HepG2 (cell line): ENCODE data around the gene TADA2B. TPM values are rescaled to one million over a fixed set of nuclear protein-coding genes. Genes with fewer than 3 reads are reported as not detected.

Source experiments
- EEA1 ChIP-seq: sonication (generic); formaldehyde crosslinking; IDR thresholded peaks from 2 replicates; pipeline ENCODE4 v1.5.1; 2020; ENCODE audit warnings: mild to moderate bottlenecking, missing genetic modification reagents, borderline replicate concordance
- HIVEP1 ChIP-seq: sonication (generic); formaldehyde crosslinking; IDR thresholded peaks from 2 replicates; pipeline ENCODE4 v1.4.0; 2020; ENCODE audit warnings: mild to moderate bottlenecking, missing genetic modification reagents
- NR1H2 ChIP-seq: sonication (generic); formaldehyde crosslinking; IDR thresholded peaks from 2 replicates; pipeline ENCODE4 v1.8.1; 2022; ENCODE audit warnings: low read depth, missing genetic modification reagents, borderline replicate concordance
- SIN3A ChIP-seq: IDR thresholded peaks from 2 replicates; pipeline ENCODE4 v1.6.1; 2011; ENCODE audit warnings: low read depth, mild to moderate bottlenecking, control low read depth, low read length, borderline replicate concordance
- SP2 ChIP-seq: sonication (generic); formaldehyde crosslinking; IDR thresholded peaks from 2 replicates; pipeline ENCODE4 v1.5.1; 2020; ENCODE audit warnings: mild to moderate bottlenecking, missing genetic modification reagents
- TARDBP ChIP-seq: sonication (generic); formaldehyde crosslinking; IDR thresholded peaks from 2 replicates; pipeline ENCODE4 v1.8.0; 2022; ENCODE audit warnings: mild to moderate bottlenecking, missing genetic modification reagents
- ZBTB38 ChIP-seq: sonication (generic); formaldehyde crosslinking; IDR thresholded peaks from 2 replicates; pipeline ENCODE4 v1.5.1; 2020; ENCODE audit warnings: mild to moderate bottlenecking, missing genetic modification reagents
- ZNF232 ChIP-seq: sonication (generic); formaldehyde crosslinking; IDR thresholded peaks from 2 replicates; pipeline ENCODE4 v1.4.0; 2020; ENCODE audit warnings: missing genetic modification reagents, borderline replicate concordance
- ZNF562 ChIP-seq: sonication (generic); formaldehyde crosslinking; IDR thresholded peaks from 2 replicates; pipeline ENCODE4 v1.8.0; 2022; ENCODE audit warnings: missing genetic modification reagents, borderline replicate concordance
- ZNF75D ChIP-seq: sonication (generic); formaldehyde crosslinking; IDR thresholded peaks from 2 replicates; pipeline ENCODE4 v1.8.1; 2023; ENCODE audit warnings: missing genetic modification reagents, mild to moderate bottlenecking, borderline replicate concordance
- polyA plus RNA-seq, 8 experiments: library from polyadenylated mRNA; depleted of rRNA in 3 of 8; stranded (reverse) in 7 of 8; unstranded in 1 of 8; fragments of >200 nt; fragmentation: Illumina TruSeq in 4 of 8; extraction: Trizol in 4 of 8; gene quantifications; 2 replicates each; pipeline versions ENCODE4 v1.2.1 to v1.2.3, GENCODE V29; 2011 to 2016; ENCODE audit warnings: low read depth in 4 of 8, missing spikeins in 1 of 8, mixed read lengths in 1 of 8; ENCODE audit not compliant: insufficient read depth in 1 of 8
- total RNA-seq, 5 experiments: library from RNA; depleted of rRNA; stranded (reverse); fragments of >200 nt; fragmentation: Illumina TruSeq; extraction: Trizol; gene quantifications; 2 replicates each; pipeline ENCODE4 v1.2.3, GENCODE V29; 2016; ENCODE audit warnings: low read depth in 1 of 5
- TF ChIP-seq, protein P1 (sequence below): sonication (generic); formaldehyde crosslinking; IDR thresholded peaks from 2 replicates; pipeline ENCODE4 v1.5.1; 2020; ENCODE audit warnings: mild to moderate bottlenecking, missing genetic modification reagents
- TF ChIP-seq, protein P2 (sequence below): sonication (generic); formaldehyde crosslinking; IDR thresholded peaks from 2 replicates; pipeline ENCODE4 v1.5.0; 2020; ENCODE audit warnings: mild to moderate bottlenecking, missing genetic modification reagents, borderline replicate concordance
- TF ChIP-seq, protein P3 (sequence below): sonication (generic); formaldehyde crosslinking; IDR thresholded peaks from 2 replicates; pipeline ENCODE4 v1.9.0; 2021; ENCODE audit warnings: missing genetic modification reagents, mild to moderate bottlenecking, borderline replicate concordance
- TF ChIP-seq, protein P4 (sequence below): sonication (generic); formaldehyde crosslinking; IDR thresholded peaks from 2 replicates; pipeline ENCODE4 v1.5.0; 2020; ENCODE audit warnings: mild to moderate bottlenecking, missing genetic modification reagents, borderline replicate concordance

Gene TADA2B
- total and polyA plus RNA-seq, 2 of the 13 experiments (the other 11 are each of a cell fraction or from before 2014, with no cell fraction given) = 4.6 to 8.9 TPM

DNA sequence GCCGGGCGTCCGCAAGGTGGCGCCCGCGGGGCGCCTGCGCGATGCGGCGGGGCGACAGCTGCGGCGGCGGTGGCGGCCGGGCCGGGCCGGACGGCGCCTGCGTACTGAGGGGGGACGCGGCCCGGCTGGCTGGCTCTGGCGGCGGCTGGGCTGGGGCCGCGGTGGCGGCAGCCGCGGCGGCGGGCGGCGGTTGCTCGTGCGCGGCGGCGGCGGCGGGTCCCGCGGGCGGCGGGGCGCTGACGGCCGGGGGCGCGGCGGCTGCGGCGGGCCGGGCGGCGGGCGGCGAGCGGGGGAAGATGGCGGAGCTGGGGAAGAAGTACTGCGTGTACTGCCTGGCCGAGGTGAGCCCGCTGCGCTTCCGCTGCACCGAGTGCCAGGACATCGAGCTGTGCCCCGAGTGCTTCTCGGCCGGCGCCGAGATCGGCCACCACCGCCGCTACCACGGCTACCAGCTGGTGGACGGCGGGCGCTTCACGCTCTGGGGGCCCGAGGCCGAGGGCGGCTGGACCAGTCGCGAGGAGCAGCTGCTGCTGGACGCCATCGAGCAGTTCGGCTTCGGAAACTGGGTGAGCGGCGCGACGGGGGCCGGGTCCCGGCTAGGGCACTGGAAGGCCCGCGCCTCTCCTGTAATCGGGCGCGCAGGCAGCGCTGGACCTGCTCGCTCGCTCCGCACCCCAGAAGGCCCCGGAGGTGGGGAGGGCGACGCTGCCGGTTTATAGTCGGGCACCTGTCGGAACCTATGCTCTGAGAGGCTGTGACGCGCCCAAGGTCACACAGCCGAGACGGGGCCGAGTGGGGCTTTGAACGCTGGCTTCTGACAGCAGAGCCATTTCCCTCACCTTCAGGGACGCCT is at the start of gene TADA2B (continued):
- TF ChIP-seq NR1H2 (CRISPR knock-in tag) = peak; percentile 85; the same call in 1 of the 2 replicates
- TF ChIP-seq EEA1 = peak; percentile 46; the same call in 1 of the 2 replicates
- no peak for TF ChIP-seq ZNF562 (CRISPR knock-in tag)
- TF ChIP-seq ZBTB38 (CRISPR knock-in tag) = 0 out of 2 replicates have a peak, but pooled peaks have one; percentile 23
- no peak for TF ChIP-seq TARDBP
- peak; percentile 62; the same call in 1 of the 2 replicates for TF ChIP-seq SIN3A
- TF ChIP-seq, protein P1, sequence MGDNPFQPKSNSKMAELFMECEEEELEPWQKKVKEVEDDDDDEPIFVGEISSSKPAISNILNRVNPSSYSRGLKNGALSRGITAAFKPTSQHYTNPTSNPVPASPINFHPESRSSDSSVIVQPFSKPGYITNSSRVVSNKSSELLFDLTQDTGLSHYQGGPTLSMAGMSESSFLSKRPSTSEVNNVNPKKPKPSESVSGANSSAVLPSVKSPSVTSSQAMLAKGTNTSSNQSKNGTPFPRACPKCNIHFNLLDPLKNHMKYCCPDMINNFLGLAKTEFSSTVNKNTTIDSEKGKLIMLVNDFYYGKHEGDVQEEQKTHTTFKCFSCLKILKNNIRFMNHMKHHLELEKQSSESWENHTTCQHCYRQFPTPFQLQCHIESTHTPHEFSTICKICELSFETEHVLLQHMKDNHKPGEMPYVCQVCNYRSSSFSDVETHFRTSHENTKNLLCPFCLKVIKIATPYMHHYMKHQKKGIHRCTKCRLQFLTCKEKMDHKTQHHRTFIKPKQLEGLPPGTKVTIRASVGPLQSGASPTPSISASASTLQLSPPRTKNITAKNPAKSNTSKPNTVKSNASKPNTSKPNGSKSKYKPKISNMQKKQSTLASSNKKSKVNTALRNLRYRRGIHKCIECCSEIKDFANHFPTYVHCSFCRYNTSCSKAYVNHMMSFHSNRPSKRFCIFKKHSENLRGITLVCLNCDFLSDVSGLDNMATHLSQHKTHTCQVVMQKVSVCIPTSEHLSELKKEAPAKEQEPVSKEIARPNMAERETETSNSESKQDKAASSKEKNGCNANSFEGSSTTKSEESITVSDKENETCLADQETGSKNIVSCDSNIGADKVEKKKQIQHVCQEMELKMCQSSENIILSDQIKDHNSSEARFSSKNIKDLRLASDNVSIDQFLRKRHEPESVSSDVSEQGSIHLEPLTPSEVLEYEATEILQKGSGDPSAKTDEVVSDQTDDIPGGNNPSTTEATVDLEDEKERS (CRISPR knock-in tag) = no peak
- no peak for TF ChIP-seq ZNF75D (CRISPR knock-in tag)
- peak; percentile 72; the same call in 1 of the 2 replicates for TF ChIP-seq HIVEP1
- TF ChIP-seq, protein P2, sequence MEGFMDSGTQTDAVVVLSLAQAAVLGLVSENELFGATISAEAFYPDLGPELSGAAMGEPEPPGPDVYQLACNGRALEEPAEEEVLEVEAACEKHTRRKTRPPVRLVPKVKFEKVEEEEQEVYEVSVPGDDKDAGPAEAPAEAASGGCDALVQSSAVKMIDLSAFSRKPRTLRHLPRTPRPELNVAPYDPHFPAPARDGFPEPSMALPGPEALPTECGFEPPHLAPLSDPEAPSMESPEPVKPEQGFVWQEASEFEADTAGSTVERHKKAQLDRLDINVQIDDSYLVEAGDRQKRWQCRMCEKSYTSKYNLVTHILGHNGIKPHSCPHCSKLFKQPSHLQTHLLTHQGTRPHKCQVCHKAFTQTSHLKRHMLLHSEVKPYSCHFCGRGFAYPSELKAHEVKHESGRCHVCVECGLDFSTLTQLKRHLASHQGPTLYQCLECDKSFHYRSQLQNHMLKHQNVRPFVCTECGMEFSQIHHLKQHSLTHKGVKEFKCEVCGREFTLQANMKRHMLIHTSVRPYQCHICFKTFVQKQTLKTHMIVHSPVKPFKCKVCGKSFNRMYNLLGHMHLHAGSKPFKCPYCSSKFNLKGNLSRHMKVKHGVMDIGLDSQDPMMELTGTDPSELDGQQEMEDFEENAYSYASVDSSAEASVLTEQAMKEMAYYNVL (CRISPR knock-in tag) = no peak
- TF ChIP-seq, protein P3, sequence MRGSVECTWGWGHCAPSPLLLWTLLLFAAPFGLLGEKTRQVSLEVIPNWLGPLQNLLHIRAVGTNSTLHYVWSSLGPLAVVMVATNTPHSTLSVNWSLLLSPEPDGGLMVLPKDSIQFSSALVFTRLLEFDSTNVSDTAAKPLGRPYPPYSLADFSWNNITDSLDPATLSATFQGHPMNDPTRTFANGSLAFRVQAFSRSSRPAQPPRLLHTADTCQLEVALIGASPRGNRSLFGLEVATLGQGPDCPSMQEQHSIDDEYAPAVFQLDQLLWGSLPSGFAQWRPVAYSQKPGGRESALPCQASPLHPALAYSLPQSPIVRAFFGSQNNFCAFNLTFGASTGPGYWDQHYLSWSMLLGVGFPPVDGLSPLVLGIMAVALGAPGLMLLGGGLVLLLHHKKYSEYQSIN (CRISPR knock-in tag) = no peak
- TF ChIP-seq ZNF232 = peak; percentile 64; the same call in 1 of the 2 replicates
- TF ChIP-seq, protein P4, sequence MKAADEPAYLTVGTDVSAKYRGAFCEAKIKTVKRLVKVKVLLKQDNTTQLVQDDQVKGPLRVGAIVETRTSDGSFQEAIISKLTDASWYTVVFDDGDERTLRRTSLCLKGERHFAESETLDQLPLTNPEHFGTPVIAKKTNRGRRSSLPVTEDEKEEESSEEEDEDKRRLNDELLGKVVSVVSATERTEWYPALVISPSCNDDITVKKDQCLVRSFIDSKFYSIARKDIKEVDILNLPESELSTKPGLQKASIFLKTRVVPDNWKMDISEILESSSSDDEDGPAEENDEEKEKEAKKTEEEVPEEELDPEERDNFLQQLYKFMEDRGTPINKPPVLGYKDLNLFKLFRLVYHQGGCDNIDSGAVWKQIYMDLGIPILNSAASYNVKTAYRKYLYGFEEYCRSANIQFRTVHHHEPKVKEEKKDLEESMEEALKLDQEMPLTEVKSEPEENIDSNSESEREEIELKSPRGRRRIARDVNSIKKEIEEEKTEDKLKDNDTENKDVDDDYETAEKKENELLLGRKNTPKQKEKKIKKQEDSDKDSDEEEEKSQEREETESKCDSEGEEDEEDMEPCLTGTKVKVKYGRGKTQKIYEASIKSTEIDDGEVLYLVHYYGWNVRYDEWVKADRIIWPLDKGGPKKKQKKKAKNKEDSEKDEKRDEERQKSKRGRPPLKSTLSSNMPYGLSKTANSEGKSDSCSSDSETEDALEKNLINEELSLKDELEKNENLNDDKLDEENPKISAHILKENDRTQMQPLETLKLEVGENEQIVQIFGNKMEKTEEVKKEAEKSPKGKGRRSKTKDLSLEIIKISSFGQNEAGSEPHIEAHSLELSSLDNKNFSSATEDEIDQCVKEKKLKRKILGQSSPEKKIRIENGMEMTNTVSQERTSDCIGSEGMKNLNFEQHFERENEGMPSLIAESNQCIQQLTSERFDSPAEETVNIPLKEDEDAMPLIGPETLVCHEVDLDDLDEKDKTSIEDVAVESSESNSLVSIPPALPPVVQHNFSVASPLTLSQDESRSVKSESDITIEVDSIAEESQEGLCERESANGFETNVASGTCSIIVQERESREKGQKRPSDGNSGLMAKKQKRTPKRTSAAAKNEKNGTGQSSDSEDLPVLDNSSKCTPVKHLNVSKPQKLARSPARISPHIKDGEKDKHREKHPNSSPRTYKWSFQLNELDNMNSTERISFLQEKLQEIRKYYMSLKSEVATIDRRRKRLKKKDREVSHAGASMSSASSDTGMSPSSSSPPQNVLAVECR = peak; percentile 75
- no peak for TF ChIP-seq SP2 (CRISPR knock-in tag)
